Gastrocnemius medialis (tissue), 4 donors: ENCODE results near the gene ZC3H18. TPM values are rescaled to one million over a fixed set of nuclear protein-coding genes. Genes with fewer than 3 reads are reported as not detected.

Experiments
- ATAC-seq, 2 donors: fragments of 150-250 bp; one replicate each; pipeline ENCODE4 v1.9.1; 2016
- DNase-seq, 2 donors: peaks; one replicate each; pipeline ENCODE4 v3.0.0-alpha.2; 2019
- H3K27ac ChIP-seq, 4 donors: fragments of 200-600 bp; sonication (generic); 1 replicate in 1 of 4; 2 replicates in 3 of 4; pipeline ENCODE4 v1.5.1; 2016 to 2018; ENCODE audit warnings: mild to moderate bottlenecking in 2 of 4, moderate library complexity in 1 of 4
- H3K27me3 ChIP-seq, 3 donors: fragments of 200-600 bp; sonication (generic) in 2 of 3; 1 replicate in 1 of 3; 2 replicates in 2 of 3; pipeline versions ENCODE4 v1.5.1 to v1.6.0; 2016 to 2019; ENCODE audit warnings: mild to moderate bottlenecking in 1 of 3, moderate library complexity in 1 of 3
- H3K36me3 ChIP-seq, 2 donors: fragments of 200-600 bp; sonication (generic) in 1 of 2; one replicate each; pipeline ENCODE4 v1.5.1; 2017 to 2018
- H3K4me1 ChIP-seq, 2 donors: fragments of 200-600 bp; sonication (generic) in 1 of 2; one replicate each; pipeline ENCODE4 v1.5.1; 2016 to 2017; ENCODE audit warnings: mild to moderate bottlenecking in 2 of 2
- H3K4me3 ChIP-seq, 4 donors: fragments of 200-600 bp; sonication (generic) in 3 of 4; 1 replicate in 1 of 4; 2 replicates in 3 of 4; pipeline ENCODE4 v1.5.1; 2016 to 2019; ENCODE audit warnings: mild to moderate bottlenecking in 2 of 4
- H3K9me3 ChIP-seq, 3 donors: fragments of 200-600 bp; sonication (generic) in 2 of 3; 1 replicate in 1 of 3; 2 replicates in 2 of 3; pipeline ENCODE4 v1.5.1; 2016 to 2019
- POLR2A ChIP-seq, 2 donors: fragments of 450-650 bp; IDR thresholded peaks; one replicate each; pipeline ENCODE4 v1.6.1; 2017; ENCODE audit warnings: antibody characterized with exemption in 2 of 2, mild to moderate bottlenecking in 2 of 2, moderate library complexity in 2 of 2
- in situ Hi-C, 4 donors: fragments of 200-750 bp; cut with MboI; loops; one replicate each; pipeline versions ENCODE4 v1.15.0 to v1.8.0; 2017; ENCODE audit warnings: low sequenced_read_pairs in 4 of 4
- intact Hi-C: fragments of 100-400 bp; cut with DNase I; formaldehyde crosslinking; loops from one replicate; pipeline ENCODE4 v1.15.1; 2023; ENCODE audit warnings: low total_unique reads
- total RNA-seq, 4 donors: library from RNA; depleted of rRNA; stranded (reverse); fragments of >200 nt; gene quantifications; one replicate each; pipeline versions ENCODE4 v1.1.0 to v1.2.3, GENCODE V29; 2016
- TF ChIP-seq, protein P1 (sequence below), 5 experiments: fragments of 450-650 bp in 3 of 5; fragments of 200-600 bp in 2 of 5; sonication (generic) in 2 of 5; IDR thresholded peaks in 4 of 5; conservative IDR thresholded peaks in 1 of 5; 1 replicate in 4 of 5; 2 replicates in 1 of 5; pipeline ENCODE4 v1.5.1; 2016 to 2019; ENCODE audit warnings: antibody characterized with exemption in 5 of 5, mild to moderate bottlenecking in 3 of 5, moderate library complexity in 3 of 5

ZC3H18 gene
- total RNA-seq, 4 donors from 2014 or later: 10.9 to 20.5 (median 18.4) TPM

DNA sequence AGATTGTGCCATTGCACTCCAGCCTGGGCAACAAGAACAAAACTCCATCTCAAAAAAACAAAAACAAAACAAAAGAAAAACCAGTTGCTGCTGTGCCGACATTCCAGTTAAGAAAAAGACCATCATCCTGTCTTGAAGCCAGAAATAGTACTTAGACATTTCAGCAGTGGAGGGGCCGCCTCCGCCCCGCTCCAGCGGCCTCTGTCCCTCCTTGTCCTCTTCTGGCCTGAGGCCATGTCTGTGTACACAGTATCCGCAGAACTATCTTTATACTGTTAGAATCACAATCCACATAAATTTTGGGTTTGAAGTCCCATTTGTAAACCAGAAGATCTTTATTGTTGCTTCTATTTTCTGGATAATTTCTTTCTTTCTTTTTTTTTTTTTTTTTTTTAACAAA, 24.9 kb downstream of the ZC3H18 start:
- no peak for TF ChIP-seq POLR2A (IDR thresholded peaks at IDR 0.05)
- TF ChIP-seq, protein P1, sequence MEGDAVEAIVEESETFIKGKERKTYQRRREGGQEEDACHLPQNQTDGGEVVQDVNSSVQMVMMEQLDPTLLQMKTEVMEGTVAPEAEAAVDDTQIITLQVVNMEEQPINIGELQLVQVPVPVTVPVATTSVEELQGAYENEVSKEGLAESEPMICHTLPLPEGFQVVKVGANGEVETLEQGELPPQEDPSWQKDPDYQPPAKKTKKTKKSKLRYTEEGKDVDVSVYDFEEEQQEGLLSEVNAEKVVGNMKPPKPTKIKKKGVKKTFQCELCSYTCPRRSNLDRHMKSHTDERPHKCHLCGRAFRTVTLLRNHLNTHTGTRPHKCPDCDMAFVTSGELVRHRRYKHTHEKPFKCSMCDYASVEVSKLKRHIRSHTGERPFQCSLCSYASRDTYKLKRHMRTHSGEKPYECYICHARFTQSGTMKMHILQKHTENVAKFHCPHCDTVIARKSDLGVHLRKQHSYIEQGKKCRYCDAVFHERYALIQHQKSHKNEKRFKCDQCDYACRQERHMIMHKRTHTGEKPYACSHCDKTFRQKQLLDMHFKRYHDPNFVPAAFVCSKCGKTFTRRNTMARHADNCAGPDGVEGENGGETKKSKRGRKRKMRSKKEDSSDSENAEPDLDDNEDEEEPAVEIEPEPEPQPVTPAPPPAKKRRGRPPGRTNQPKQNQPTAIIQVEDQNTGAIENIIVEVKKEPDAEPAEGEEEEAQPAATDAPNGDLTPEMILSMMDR (IDR thresholded peaks at IDR 0.05 in 4 of 5, conservative IDR thresholded peaks at IDR 0.05 in 1 of 5): no peak
- Histone ChIP-seq H3K4me3 (no peak overlapping the region), H3K4me1 (peaks cover 0 to 6% of the 10 kb centered on the region in 2 donors), H3K9me3 (no peaks in the 10 kb centered on the region), H3K36me3 (peaks cover 2 to 23% of the 10 kb centered on the region in 2 donors), H3K27me3 (no peaks in the 10 kb centered on the region), H3K27ac (no peak overlapping the region)
- DNase-seq: no peak
- intact Hi-C loops: no loop called here
- no peak for ATAC-seq
- in situ Hi-C loops: no loop called here

- TF ChIP-seq POLR2A (IDR thresholded peaks at IDR 0.05): no peak
- TF ChIP-seq, protein P1 (IDR thresholded peaks at IDR 0.05 in 4 of 5, conservative IDR thresholded peaks at IDR 0.05 in 1 of 5): no peak
- Histone ChIP-seq H3K27ac (no peak overlapping the region), H3K4me1 (peaks cover 0 to 6% of the 10 kb centered on the region in 2 donors), H3K9me3 (no peaks in the 10 kb centered on the region), H3K36me3 (peaks cover 2 to 28% of the 10 kb centered on the region in 2 donors), H3K4me3 (no peak overlapping the region), H3K27me3 (no peaks in the 10 kb centered on the region)
- in situ Hi-C loops: no loop called here
- ATAC-seq (no peak), DNase-seq (no peak)
- intact Hi-C loops: no loop called here
Observed at GRCh38 chr16:88595921-88596320, 25.7 kb downstream of the ZC3H18 start.

GRCh38 chr16:88596483-88596882, 26.3 kb downstream of the ZC3H18 start:
- TF ChIP-seq, protein P1 (IDR thresholded peaks at IDR 0.05 in 4 of 5, conservative IDR thresholded peaks at IDR 0.05 in 1 of 5): no peak
- TF ChIP-seq POLR2A (IDR thresholded peaks at IDR 0.05): no peak
- DNase-seq: no peak
- intact Hi-C loops (no loop called here), in situ Hi-C loops (no loop called here)
- Histone ChIP-seq H3K27me3 (no peaks in the 10 kb centered on the region), H3K27ac (no peak overlapping the region), H3K36me3 (peaks cover 2 to 32% of the 10 kb centered on the region in 2 donors), H3K9me3 (no peaks in the 10 kb centered on the region), H3K4me3 (no peak overlapping the region), H3K4me1 (peaks cover 0 to 6% of the 10 kb centered on the region in 2 donors)
- ATAC-seq: no peak

GRCh38 chr16:88597856-88598491, 27.8 kb downstream of the ZC3H18 start:
- Histone ChIP-seq H3K9me3 (no peaks in the 10 kb centered on the region), H3K36me3 (peaks cover 2 to 45% of the 10 kb centered on the region in 2 donors), H3K27ac (peak overlapping the region; percentile 23 to 70 (median 52)), H3K4me3 (no peak overlapping the region), H3K4me1 (peaks cover 0 to 6% of the 10 kb centered on the region in 2 donors), H3K27me3 (no peaks in the 10 kb centered on the region)
- DNase-seq: no peak
- intact Hi-C loops (no loop called here), in situ Hi-C loops (no loop called here)
- TF ChIP-seq POLR2A (IDR thresholded peaks at IDR 0.05): no peak
- TF ChIP-seq, protein P1 (IDR thresholded peaks at IDR 0.05 in 4 of 5, conservative IDR thresholded peaks at IDR 0.05 in 1 of 5): no peak
- no peak for ATAC-seq
